HEK293 (cell line): ENCODE measurements around the gene ZC3H7B.

Experiments used
- BCL11A ChIP-seq: fragments of 450-650 bp; formaldehyde crosslinking; IDR thresholded peaks from 2 replicates; pipeline ENCODE4 v1.5.1; 2016; ENCODE audit warnings: low read depth, missing biosample characterization, missing genetic modification characterization
- HOXA7 ChIP-seq: sonication (generic); formaldehyde crosslinking; IDR thresholded peaks from 2 replicates; pipeline ENCODE4 v1.8.1; 2022; ENCODE audit warnings: missing genetic modification reagents, borderline replicate concordance
- KLF1 ChIP-seq: fragments of 450-650 bp; formaldehyde crosslinking; IDR thresholded peaks from 2 replicates; pipeline ENCODE4 v1.5.1; 2016; ENCODE audit warnings: missing biosample characterization, missing genetic modification characterization
- ZNF221 ChIP-seq: fragments of 450-650 bp; formaldehyde crosslinking; IDR thresholded peaks from 2 replicates; pipeline ENCODE4 v1.5.1; 2017; ENCODE audit warnings: missing biosample characterization, missing genetic modification characterization, borderline replicate concordance
- ZNF239 ChIP-seq: fragments of 450-650 bp; formaldehyde crosslinking; IDR thresholded peaks from 2 replicates; pipeline ENCODE4 v1.5.1; 2016; ENCODE audit warnings: missing biosample characterization, missing genetic modification characterization
- ZNF302 ChIP-seq: fragments of 450-650 bp; formaldehyde crosslinking; IDR thresholded peaks from 2 replicates; pipeline ENCODE4 v1.5.1; 2016; ENCODE audit warnings: missing biosample characterization, missing genetic modification characterization, low read depth
- ZNF366 ChIP-seq: fragments of 450-650 bp; formaldehyde crosslinking; conservative IDR thresholded peaks from 2 replicates; pipeline ENCODE4 v1.5.1; 2016; ENCODE audit warnings: missing biosample characterization, missing genetic modification characterization
- ZNF624 ChIP-seq: fragments of 450-650 bp; formaldehyde crosslinking; IDR thresholded peaks from 2 replicates; pipeline ENCODE4 v1.5.1; 2017; ENCODE audit warnings: missing biosample characterization, missing genetic modification characterization
- ZNF776 ChIP-seq: fragments of 450-650 bp; formaldehyde crosslinking; IDR thresholded peaks from 2 replicates; pipeline ENCODE4 v1.5.0; 2017; ENCODE audit warnings: missing biosample characterization, missing genetic modification characterization, borderline replicate concordance
- TF ChIP-seq, protein P1 (sequence below): fragments of 450-650 bp; formaldehyde crosslinking; IDR thresholded peaks from 2 replicates; pipeline ENCODE4 v1.5.1; 2016; ENCODE audit warnings: missing biosample characterization, missing genetic modification characterization
- TF ChIP-seq, protein P2 (sequence below): fragments of 450-650 bp; formaldehyde crosslinking; IDR thresholded peaks from 2 replicates; pipeline ENCODE4 v1.5.1; 2016; ENCODE audit warnings: missing biosample characterization, missing genetic modification characterization
- TF ChIP-seq, protein P3 (sequence below): fragments of 450-650 bp; formaldehyde crosslinking; IDR thresholded peaks from 2 replicates; pipeline ENCODE4; 2016; ENCODE audit warnings: missing biosample characterization, missing genetic modification characterization
- TF ChIP-seq, protein P4 (sequence below): fragments of 450-650 bp; formaldehyde crosslinking; IDR thresholded peaks from 2 replicates; pipeline ENCODE4 v1.5.1; 2016; ENCODE audit warnings: missing biosample characterization, missing genetic modification characterization
- TF ChIP-seq, protein P5 (sequence below): fragments of 450-650 bp; formaldehyde crosslinking; IDR thresholded peaks from 2 replicates; pipeline ENCODE4 v1.5.1; 2016; ENCODE audit warnings: missing biosample characterization, missing genetic modification characterization
- TF ChIP-seq, protein P6 (sequence below): fragments of 450-650 bp; formaldehyde crosslinking; IDR thresholded peaks from 2 replicates; pipeline ENCODE4 v1.5.1; 2017; ENCODE audit warnings: missing biosample characterization, missing genetic modification characterization

ZC3H7B gene

DNA sequence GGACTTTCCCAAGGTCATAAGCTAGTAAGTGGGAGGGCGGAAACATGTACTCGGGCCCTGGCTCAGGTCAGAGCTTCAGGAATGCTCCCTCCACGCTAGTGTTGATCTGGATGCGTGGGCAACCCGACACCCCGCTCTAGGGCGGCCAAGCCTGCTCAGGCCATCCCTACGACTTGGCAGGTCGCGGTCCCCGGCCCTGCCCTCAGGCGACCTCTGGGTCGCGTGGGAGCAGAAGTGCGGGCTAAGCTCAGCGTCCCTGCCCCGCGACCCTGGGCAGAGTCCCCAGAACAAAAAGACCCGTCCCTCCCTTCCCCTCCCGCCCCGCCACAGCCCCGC, 79.6 kb downstream of the ZC3H7B start (continued):
- TF ChIP-seq, protein P1, sequence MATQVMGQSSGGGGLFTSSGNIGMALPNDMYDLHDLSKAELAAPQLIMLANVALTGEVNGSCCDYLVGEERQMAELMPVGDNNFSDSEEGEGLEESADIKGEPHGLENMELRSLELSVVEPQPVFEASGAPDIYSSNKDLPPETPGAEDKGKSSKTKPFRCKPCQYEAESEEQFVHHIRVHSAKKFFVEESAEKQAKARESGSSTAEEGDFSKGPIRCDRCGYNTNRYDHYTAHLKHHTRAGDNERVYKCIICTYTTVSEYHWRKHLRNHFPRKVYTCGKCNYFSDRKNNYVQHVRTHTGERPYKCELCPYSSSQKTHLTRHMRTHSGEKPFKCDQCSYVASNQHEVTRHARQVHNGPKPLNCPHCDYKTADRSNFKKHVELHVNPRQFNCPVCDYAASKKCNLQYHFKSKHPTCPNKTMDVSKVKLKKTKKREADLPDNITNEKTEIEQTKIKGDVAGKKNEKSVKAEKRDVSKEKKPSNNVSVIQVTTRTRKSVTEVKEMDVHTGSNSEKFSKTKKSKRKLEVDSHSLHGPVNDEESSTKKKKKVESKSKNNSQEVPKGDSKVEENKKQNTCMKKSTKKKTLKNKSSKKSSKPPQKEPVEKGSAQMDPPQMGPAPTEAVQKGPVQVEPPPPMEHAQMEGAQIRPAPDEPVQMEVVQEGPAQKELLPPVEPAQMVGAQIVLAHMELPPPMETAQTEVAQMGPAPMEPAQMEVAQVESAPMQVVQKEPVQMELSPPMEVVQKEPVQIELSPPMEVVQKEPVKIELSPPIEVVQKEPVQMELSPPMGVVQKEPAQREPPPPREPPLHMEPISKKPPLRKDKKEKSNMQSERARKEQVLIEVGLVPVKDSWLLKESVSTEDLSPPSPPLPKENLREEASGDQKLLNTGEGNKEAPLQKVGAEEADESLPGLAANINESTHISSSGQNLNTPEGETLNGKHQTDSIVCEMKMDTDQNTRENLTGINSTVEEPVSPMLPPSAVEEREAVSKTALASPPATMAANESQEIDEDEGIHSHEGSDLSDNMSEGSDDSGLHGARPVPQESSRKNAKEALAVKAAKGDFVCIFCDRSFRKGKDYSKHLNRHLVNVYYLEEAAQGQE (tag by site-specific recombination) = no peak
- TF ChIP-seq ZNF776 (tag by site-specific recombination) = no peak
- TF ChIP-seq ZNF624 (tag by site-specific recombination) = no peak
- TF ChIP-seq, protein P2, sequence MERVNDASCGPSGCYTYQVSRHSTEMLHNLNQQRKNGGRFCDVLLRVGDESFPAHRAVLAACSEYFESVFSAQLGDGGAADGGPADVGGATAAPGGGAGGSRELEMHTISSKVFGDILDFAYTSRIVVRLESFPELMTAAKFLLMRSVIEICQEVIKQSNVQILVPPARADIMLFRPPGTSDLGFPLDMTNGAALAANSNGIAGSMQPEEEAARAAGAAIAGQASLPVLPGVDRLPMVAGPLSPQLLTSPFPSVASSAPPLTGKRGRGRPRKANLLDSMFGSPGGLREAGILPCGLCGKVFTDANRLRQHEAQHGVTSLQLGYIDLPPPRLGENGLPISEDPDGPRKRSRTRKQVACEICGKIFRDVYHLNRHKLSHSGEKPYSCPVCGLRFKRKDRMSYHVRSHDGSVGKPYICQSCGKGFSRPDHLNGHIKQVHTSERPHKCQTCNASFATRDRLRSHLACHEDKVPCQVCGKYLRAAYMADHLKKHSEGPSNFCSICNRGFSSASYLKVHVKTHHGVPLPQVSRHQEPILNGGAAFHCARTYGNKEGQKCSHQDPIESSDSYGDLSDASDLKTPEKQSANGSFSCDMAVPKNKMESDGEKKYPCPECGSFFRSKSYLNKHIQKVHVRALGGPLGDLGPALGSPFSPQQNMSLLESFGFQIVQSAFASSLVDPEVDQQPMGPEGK (tag by site-specific recombination) = no peak
- TF ChIP-seq KLF1 (tag by site-specific recombination) = 0 out of 2 replicates have a peak, but pooled peaks have one; percentile 50
- TF ChIP-seq ZNF221 = no peak
- TF ChIP-seq, protein P3, sequence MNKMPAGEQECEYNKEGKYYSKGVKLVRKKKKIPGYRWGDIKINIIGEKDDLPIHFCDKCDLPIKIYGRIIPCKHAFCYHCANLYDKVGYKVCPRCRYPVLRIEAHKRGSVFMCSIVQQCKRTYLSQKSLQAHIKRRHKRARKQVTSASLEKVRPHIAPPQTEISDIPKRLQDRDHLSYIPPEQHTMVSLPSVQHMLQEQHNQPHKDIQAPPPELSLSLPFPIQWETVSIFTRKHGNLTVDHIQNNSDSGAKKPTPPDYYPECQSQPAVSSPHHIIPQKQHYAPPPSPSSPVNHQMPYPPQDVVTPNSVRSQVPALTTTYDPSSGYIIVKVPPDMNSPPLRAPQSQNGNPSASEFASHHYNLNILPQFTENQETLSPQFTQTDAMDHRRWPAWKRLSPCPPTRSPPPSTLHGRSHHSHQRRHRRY (tag by site-specific recombination) = no peak
- no peak for TF ChIP-seq ZNF302
- no peak for TF ChIP-seq HOXA7 (CRISPR knock-in tag)
- TF ChIP-seq, protein P4, sequence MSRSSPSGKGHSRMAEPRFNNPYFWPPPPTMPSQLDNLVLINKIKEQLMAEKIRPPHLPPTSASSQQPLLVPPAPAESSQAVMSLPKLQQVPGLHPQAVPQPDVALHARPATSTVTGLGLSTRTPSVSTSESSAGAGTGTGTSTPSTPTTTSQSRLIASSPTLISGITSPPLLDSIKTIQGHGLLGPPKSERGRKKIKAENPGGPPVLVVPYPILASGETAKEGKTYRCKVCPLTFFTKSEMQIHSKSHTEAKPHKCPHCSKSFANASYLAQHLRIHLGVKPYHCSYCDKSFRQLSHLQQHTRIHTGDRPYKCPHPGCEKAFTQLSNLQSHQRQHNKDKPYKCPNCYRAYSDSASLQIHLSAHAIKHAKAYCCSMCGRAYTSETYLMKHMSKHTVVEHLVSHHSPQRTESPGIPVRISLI (tag by site-specific recombination) = no peak
- TF ChIP-seq, protein P5, sequence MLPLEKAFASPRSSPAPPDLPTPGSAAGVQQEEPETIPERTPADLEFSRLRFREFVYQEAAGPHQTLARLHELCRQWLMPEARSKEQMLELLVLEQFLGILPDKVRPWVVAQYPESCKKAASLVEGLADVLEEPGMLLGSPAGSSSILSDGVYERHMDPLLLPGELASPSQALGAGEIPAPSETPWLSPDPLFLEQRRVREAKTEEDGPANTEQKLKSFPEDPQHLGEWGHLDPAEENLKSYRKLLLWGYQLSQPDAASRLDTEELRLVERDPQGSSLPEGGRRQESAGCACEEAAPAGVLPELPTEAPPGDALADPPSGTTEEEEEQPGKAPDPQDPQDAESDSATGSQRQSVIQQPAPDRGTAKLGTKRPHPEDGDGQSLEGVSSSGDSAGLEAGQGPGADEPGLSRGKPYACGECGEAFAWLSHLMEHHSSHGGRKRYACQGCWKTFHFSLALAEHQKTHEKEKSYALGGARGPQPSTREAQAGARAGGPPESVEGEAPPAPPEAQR = no peak
- TF ChIP-seq BCL11A = 0 out of 2 replicates have a peak, but pooled peaks have one; percentile 54
- TF ChIP-seq, protein P6, sequence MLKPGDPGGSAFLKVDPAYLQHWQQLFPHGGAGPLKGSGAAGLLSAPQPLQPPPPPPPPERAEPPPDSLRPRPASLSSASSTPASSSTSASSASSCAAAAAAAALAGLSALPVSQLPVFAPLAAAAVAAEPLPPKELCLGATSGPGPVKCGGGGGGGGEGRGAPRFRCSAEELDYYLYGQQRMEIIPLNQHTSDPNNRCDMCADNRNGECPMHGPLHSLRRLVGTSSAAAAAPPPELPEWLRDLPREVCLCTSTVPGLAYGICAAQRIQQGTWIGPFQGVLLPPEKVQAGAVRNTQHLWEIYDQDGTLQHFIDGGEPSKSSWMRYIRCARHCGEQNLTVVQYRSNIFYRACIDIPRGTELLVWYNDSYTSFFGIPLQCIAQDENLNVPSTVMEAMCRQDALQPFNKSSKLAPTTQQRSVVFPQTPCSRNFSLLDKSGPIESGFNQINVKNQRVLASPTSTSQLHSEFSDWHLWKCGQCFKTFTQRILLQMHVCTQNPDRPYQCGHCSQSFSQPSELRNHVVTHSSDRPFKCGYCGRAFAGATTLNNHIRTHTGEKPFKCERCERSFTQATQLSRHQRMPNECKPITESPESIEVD (tag by site-specific recombination) = no peak
- 0 out of 2 replicates have a peak, but pooled peaks have one; percentile 21 for TF ChIP-seq ZNF366 (tag by site-specific recombination)
- TF ChIP-seq ZNF239 = no peak
